ENCODE data around the gene MTCH1.
A peak's percentile ranks its signal among the peaks of the same experiment; 100 is the strongest.

Gene MTCH1

DNA sequence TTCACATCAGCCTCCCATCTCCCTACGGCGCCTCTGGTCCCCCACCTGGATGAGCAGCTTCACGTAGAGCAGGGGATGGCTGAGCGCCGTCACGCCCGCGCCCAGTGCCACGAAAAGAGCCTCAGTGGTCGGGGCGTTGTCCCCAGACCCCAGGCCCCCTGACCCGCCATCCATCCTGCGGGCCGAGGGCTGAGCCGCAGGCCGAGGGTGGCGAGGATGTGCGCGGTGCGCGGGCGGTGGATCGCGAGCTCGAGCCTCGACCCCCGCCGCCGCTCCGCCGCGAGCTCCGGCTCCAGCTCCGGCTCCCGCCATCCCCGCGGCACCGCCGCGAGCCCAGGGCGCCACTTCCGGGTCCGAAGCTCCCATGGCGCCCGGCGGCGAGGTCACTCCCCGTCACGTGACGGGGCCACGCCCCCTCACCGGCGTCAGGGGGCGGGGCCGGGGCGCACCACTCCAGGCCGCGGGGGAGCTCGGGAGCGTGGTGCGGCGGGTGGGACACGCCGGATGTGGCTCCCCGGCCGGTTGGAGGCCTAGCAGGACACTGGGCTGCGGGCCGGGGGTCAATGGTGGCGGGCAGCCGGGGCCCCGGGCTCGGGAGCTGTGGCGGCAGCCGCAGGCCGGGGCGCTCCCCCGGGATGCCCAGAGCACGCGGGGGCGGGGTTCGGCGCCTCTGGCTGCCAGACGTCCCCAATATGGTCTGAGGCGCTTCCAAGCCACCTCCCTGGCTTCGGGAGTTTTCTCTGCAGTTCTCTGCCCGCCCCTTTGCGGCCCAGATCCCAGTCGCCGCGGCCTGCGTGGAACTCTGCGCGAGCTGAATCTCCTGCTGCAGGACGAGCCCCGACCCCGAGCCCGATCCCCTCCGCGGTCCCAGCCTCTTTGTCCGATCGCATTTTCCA, at the start of gene MTCH1:
Gene MTCH1, minus strand, starts transcription at position 389 of the 896 bp plus-strand sequence. Its CDS starts 23 bp downstream, at position 366.
- DNase-seq (ENCODE audit: low read depth in 2 of 2): peak; percentile 82 to 87

DNA sequence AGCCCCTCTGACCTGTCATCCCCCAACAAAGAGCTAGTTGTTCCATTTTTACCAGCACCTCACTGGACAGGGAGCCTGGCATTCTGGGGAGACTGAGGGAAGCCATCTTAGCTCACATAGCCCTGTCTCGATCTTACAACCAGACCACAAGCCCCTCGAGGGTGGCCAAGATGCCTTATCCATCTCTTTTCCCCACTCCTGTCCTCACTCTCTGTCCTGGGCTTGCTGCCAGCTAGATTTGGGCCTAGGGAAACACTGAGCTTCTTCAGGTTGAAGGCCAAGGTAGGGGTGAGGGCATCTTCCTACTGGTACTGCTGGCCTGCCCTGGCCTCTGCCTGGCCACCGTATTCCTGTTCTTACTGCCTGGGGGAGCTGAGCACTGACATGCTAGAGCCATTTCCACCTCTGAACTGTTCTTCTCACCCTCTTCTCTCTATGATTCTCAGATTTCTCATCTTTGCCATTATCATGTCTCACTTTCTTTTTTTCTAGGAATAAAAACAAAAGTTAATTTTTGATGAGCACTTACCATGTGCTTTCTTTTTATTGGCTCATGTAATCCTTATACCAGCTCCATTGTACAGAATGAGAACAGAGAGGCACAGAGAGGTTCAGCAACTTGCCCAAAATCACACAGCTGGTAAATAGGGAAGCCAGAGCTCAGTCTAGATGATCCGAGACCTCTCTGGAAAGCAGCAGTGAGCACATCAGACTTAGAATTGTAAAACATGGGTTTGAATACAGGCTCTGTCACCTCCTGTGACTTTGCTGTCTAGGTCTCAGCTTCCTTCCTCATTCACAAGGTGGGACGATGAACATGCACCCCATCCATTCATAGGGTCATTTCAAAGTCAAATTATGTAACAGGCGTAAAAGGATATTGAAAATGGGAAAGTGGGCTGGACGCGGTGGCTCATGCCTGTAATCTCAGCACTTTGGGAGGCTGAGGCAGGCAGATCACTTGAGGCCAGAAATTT, 48.1 kb upstream of the MTCH1 start:
- no peak for DNase-seq (ENCODE audit: low read depth in 2 of 2)

- peak in 1 of 2 donors; percentile 17 for DNase-seq (ENCODE audit: low read depth in 2 of 2)
Measured at GRCh38 chr6:37033255-37033654, 47.3 kb upstream of the MTCH1 start.

DNA sequence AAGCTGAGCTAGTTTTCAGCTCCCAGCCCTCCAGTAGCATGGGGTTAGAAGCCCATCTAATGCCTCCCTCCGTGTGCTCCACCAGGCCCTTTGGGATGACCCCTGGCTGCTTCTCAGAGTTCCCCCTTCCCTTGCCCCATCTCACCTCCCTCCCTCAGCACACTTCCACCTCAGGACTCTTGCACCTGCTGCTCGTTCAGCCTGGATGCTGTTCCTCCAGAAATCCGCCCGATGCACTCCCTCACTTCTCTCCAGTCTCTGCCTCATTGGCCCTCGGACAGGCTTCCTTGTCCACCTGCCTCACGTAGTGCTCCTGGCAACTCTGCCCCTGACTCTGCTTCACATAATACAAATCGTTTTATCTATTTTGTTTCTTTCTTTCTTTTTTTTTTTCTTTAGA, 46.2 kb upstream of the MTCH1 start:
- DNase-seq (ENCODE audit: low read depth in 2 of 2): no peak

GRCh38 chr6:37030599-37030998, 44.6 kb upstream of the MTCH1 start:
- no peak for DNase-seq (ENCODE audit: low read depth in 2 of 2)

- no peak for DNase-seq (ENCODE audit: low read depth in 2 of 2)
Measured at GRCh38 chr6:37029249-37029971, 43.4 kb upstream of the MTCH1 start.

DNA sequence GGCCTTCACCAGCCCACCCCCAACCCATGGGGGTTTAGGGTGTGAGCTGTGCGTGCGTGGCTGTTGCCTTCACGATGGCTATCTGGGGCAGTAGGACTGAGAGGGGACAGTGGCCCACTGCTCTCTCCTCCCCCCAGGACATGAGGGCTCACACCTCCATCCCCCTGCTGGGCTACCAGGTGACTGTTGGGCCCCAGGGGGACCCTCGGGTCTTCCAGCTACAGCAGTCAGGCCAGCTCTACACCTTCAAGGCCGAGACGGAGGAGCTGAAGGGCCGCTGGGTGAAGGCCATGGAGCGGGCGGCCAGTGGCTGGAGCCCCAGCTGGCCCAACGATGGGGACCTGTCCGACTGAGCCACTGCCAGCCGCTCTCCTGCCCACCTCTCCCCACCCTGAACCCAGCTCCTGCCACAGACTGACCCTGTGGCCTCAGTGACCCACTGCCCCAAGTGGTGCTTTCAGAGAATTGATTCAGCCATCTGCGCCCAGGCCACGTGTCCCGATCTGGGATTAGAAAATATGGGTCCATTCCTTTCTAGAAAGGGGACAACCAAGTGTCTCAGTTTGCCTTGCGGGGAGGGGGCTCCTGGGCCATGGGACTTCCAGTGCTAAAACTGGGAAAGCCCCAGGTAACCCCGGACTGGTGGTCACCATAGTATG, 41.9 kb upstream of the MTCH1 start:
- DNase-seq (ENCODE audit: low read depth in 2 of 2): no peak

DNA sequence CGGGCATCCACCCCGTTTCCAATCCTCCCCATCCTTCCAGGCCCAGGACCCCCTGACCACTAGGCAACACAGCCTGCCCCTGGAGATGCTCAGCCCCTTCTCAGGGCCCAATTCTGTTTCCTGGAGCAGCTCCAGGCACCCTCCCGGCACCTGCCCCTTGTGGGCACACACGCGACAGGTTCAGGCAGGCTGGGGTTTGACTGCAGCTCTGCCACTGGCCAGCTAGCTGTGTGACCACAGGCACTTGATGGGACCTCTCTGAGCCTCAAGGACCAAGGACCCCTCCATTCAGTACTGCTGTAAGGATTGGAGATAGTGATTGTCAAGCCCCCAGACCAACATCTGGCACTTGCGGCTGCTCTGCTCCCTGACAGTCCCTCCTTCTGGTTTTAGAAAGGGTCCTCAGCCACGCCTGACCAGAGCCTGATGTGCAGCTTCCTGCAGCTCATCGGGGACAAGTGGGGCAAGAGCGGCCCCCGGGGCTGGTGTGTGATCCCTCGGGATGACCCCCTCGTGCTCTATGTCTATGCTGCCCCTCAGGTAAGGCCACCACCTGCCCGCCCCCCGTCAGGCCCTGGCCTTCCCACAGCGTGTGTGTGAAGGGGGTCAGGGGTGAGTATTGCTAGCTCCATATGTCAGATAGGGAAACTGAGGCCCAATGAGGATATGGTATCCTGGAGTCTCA, 41.2 kb upstream of the MTCH1 start:
- no peak for DNase-seq (ENCODE audit: low read depth in 2 of 2)

- no peak for DNase-seq (ENCODE audit: low read depth in 2 of 2)
Measured at GRCh38 chr6:37025621-37026466, 39.8 kb upstream of the MTCH1 start.

GRCh38 chr6:37024656-37025337, 38.8 kb upstream of the MTCH1 start:
- DNase-seq (ENCODE audit: low read depth in 2 of 2): peak in 1 of 2 donors; percentile 40

DNA sequence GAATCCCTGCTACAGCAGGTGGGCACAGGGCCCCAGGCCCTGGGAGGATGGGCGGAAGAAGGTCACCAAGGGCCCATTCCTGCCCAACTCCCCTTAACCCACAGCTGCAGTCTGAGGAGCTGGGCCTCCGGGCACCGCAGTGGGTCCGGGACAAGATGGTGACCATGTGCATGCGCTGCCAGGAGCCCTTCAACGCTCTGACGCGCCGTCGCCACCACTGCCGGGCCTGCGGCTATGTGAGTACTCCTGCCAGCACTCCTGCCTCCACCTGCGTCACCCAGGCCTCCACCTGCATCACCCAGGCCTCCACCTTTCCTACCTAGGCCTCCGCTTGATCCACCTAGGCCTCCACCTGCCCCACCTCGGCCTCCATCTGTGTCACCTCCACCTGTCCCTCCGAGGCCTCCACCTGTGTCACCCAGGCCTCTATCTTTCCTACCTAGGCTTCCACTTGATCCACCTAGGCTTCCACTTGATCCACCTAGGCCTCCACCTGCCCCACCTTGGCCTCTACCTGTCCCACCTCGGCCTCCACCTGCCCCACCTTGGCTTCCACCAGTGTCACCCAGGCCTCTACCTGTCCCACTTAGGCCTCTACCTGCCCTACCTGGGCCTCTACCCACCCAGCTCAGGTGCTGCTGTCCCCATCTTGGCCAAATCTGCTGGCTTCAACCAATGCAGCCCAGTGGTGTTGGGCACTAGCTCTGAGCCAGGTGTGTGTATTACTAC, 36.3 kb upstream of the MTCH1 start:
- no peak for DNase-seq (ENCODE audit: low read depth in 2 of 2)

DNA sequence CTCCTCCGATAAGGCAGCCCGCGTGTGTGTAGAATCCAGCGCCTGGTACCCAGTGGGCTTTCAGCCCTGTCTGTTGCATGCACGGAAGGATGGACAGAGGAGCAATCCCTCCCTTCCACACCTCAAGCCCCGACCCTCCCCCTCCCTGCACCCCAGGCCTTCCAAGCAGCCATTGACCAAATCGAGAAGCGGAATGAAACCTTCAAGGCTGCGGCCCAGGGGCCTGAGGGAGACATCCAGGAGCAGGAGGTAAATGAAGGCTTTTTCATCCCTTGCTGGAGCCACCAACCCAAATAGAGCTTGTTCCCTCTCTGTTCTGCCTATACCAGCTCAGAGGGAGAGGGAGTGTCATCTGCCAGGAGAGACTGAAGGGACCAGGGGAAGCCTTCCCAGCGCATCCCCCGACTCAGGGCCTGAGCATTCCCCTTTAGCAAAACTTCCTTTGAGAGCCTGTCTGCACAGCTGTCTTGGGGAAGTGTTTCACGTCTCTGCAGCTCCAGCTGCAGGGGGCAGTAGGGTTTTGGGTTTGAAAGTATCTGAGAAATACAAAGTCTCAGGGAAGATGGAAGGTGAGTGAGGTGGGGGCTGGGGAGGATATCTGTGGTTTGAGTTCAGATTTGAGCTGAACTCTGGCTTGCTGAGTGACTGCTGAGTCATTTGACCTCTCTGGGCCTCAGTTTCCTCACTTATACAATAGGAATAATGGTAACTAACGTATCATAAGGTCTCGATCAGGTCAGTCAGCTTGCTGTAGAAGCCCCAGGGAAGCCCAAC, 35.5 kb upstream of the MTCH1 start:
- peak; percentile 43 to 61 for DNase-seq (ENCODE audit: low read depth in 2 of 2)

- no peak for DNase-seq (ENCODE audit: low read depth in 2 of 2)
Measured at GRCh38 chr6:37020812-37021211, 34.8 kb upstream of the MTCH1 start.

DNA sequence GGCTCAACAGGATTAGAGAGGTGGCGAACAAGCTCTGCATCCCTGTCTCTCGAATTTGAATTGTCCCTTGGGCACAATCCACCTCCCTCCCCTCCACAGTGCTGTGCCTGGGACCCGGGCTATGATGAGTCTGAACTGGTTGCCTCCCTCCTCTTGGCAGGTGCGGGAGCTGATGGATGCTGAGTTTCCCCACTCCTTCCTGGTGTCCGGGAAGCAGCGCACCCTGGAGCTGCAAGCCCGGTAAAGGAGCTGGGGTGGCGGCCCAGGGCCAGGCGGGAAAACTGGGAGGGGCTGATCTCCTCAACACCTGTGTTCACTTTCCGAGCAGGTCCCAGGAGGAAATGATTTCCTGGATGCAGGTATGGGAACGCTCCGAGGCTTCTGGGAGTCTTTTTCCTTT, 34.4 kb upstream of the MTCH1 start:
- DNase-seq (ENCODE audit: low read depth in 2 of 2): no peak

GRCh38 chr6:37019065-37019450, 33.1 kb upstream of the MTCH1 start:
- DNase-seq (ENCODE audit: low read depth in 2 of 2): no peak

GRCh38 chr6:37018198-37019064, 32.4 kb upstream of the MTCH1 start:
- peak; percentile 79 to 80 for DNase-seq (ENCODE audit: low read depth in 2 of 2)

All from stimulated activated CD4-positive, alpha-beta T cell treated with anti-CD3 and anti-CD28 coated beads, Interleukin-1b, Interleukin-23, amount 100 ng/mL, for 4 hours (primary cell).